Pons (tissue), 1 donor: ENCODE data around the gene SLAMF6.

Experiments
- DNase-seq: peaks from one replicate; pipeline ENCODE4 v3.0.0-alpha.2; 2016; ENCODE audit warnings: low spot score

The SLAMF6 gene

GRCh38 chr1:160467576-160467975, 55.5 kb downstream of the SLAMF6 start:
- DNase-seq, result no peak

- no peak for DNase-seq
Observed at GRCh38 chr1:160466961-160467360, 56.1 kb downstream of the SLAMF6 start.

- DNase-seq, result no peak
Observed at GRCh38 chr1:160465123-160465522, 57.9 kb downstream of the SLAMF6 start.

- no peak for DNase-seq
Observed at GRCh38 chr1:160460683-160461287, 62.3 kb downstream of the SLAMF6 start.

GRCh38 chr1:160460214-160460642, 62.8 kb downstream of the SLAMF6 start:
- no peak for DNase-seq

- DNase-seq, result no peak
Observed at GRCh38 chr1:160459687-160460086, 63.4 kb downstream of the SLAMF6 start.

GRCh38 chr1:160459056-160459455, 64.0 kb downstream of the SLAMF6 start:
- no peak for DNase-seq

- no peak for DNase-seq
Observed at GRCh38 chr1:160455153-160455517, 67.9 kb downstream of the SLAMF6 start.

GRCh38 chr1:160454371-160455152, 68.5 kb downstream of the SLAMF6 start:
- DNase-seq, result no peak

- no peak for DNase-seq
Observed at GRCh38 chr1:160453443-160453842, 69.6 kb downstream of the SLAMF6 start.

GRCh38 chr1:160451859-160452232, 71.2 kb downstream of the SLAMF6 start:
- DNase-seq, result no peak

- no peak for DNase-seq
Observed at GRCh38 chr1:160451119-160451858, 71.8 kb downstream of the SLAMF6 start.

GRCh38 chr1:160449494-160449893, 73.6 kb downstream of the SLAMF6 start:
- no peak for DNase-seq

GRCh38 chr1:160446945-160447600, 76.0 kb downstream of the SLAMF6 start:
- DNase-seq, result no peak

GRCh38 chr1:160439718-160440117, 83.3 kb downstream of the SLAMF6 start:
- DNase-seq, result no peak

GRCh38 chr1:160438935-160439334, 84.1 kb downstream of the SLAMF6 start:
- no peak for DNase-seq

- no peak for DNase-seq
Observed at GRCh38 chr1:160438317-160438918, 84.6 kb downstream of the SLAMF6 start.

GRCh38 chr1:160437432-160438316, 85.4 kb downstream of the SLAMF6 start:
- no peak for DNase-seq

- no peak for DNase-seq
Observed at GRCh38 chr1:160436966-160437365, 86.1 kb downstream of the SLAMF6 start.
